GM18907 (cell line): Measurements from ENCODE around the gene TNKS2.
"Not testable (repeated sequence)": the region's sequence is repeated elsewhere in the genome, so short reads cannot be mapped to it uniquely, and the experiment has no call there.

Experiments used
- ATAC-seq: cut with Tn5 transposase; IDR thresholded peaks from one replicate; pipeline ENCODE4 v1.9.1; 2021; ENCODE audit warnings: mild to moderate bottlenecking, moderate library complexity; ENCODE audit not compliant: unreplicated experiment

Gene TNKS2

GRCh38 chr10:91865562-91866081 lies 67.4 kb downstream of the TNKS2 start:
- no peak for ATAC-seq

GRCh38 chr10:91875156-91875555 lies 76.9 kb downstream of the TNKS2 start:
- ATAC-seq, result no peak

GRCh38 chr10:91875779-91876178 lies 77.6 kb downstream of the TNKS2 start:
- no peak for ATAC-seq

- ATAC-seq, result no peak
These were observed 81.4 kb downstream of the TNKS2 start for GRCh38 chr10:91879515-91880170.

- ATAC-seq, result no peak
These were observed 82.1 kb downstream of the TNKS2 start for GRCh38 chr10:91880310-91880709.

- no peak for ATAC-seq
These were observed 85.6 kb downstream of the TNKS2 start for GRCh38 chr10:91883549-91884444.

- ATAC-seq, result no peak
These were observed 86.3 kb downstream of the TNKS2 start for GRCh38 chr10:91884536-91884935.

GRCh38 chr10:91885362-91886079 lies 87.3 kb downstream of the TNKS2 start:
- no peak for ATAC-seq

GRCh38 chr10:91886954-91887271 lies 88.7 kb downstream of the TNKS2 start:
- ATAC-seq, result no peak

GRCh38 chr10:91887272-91888076 lies 89.2 kb downstream of the TNKS2 start:
- no peak for ATAC-seq

GRCh38 chr10:91891125-91892001 lies 93.1 kb downstream of the TNKS2 start:
- no peak for ATAC-seq

GRCh38 chr10:91893051-91893450 lies 94.8 kb downstream of the TNKS2 start:
- no peak for ATAC-seq

- not testable (repeated sequence) for ATAC-seq
These were observed 96.0 kb downstream of the TNKS2 start for GRCh38 chr10:91894261-91894685.

GRCh38 chr10:91896212-91896756 lies 98.1 kb downstream of the TNKS2 start:
- no peak for ATAC-seq

GRCh38 chr10:91897421-91897820 lies 99.2 kb downstream of the TNKS2 start:
- no peak for ATAC-seq

- ATAC-seq, result no peak
These were observed 103.8 kb downstream of the TNKS2 start for GRCh38 chr10:91901784-91902677.

GRCh38 chr10:91907033-91907594 lies 108.9 kb downstream of the TNKS2 start:
- ATAC-seq, result no peak

GRCh38 chr10:91907914-91908336 lies 109.7 kb downstream of the TNKS2 start:
- no peak for ATAC-seq
